Mesothelial cell of epicardium (in vitro differentiated cells): Measurements from ENCODE around the gene LRRK1. TPM values are rescaled to one million over a fixed set of nuclear protein-coding genes. Genes with fewer than 3 reads are reported as not detected.

Experiments used
- DNase-seq, 2 experiments: peaks; one replicate each; pipeline ENCODE4 v3.0.0; 2021; ENCODE audit warnings: low spot score in 2 of 2; ENCODE audit not compliant: unreplicated experiment in 2 of 2
- H3K27ac Mint-ChIP-seq: 2 replicates; pipeline ENCODE4 v1.8.0; 2021; ENCODE audit warnings: mixed read lengths
- H3K27me3 Mint-ChIP-seq: 2 replicates; pipeline ENCODE4 v1.8.0; 2021; ENCODE audit warnings: low read depth, mixed read lengths
- H3K36me3 Mint-ChIP-seq: 2 replicates; pipeline ENCODE4 v1.8.0; 2021; ENCODE audit warnings: mixed read lengths
- H3K4me1 Mint-ChIP-seq: 2 replicates; pipeline ENCODE4 v1.8.0; 2021; ENCODE audit warnings: mixed read lengths
- H3K4me3 Mint-ChIP-seq: 2 replicates; pipeline ENCODE4 v1.8.0; 2021; ENCODE audit warnings: mild to moderate bottlenecking, moderate library complexity, mixed read lengths
- H3K9me3 Mint-ChIP-seq: 2 replicates; pipeline ENCODE4 v1.8.0; 2021; ENCODE audit warnings: mixed read lengths
- CTCF ChIP-seq: fragments of 200-600 bp; sonication (generic); IDR thresholded peaks from one replicate; pipeline ENCODE4 v1.5.0; 2021; ENCODE audit warnings: antibody characterized with exemption; ENCODE audit not compliant: unreplicated experiment
- total RNA-seq: library from RNA; stranded (reverse); gene quantifications from 3 replicates; pipeline ENCODE4 v1.2.1, GENCODE V29; 2021

Gene LRRK1
- 1.4 to 2.3 TPM (median 2.0 TPM) in 3 replicates for total RNA-seq

GRCh38 chr15:100918690-100919480 lies at the start of gene LRRK1:
Gene LRRK1 (plus strand): TSS chr15:100919357. CDS start chr15:100924633, 5,276 bp downstream.
- H3K27me3 Mint-ChIP-seq, result peaks cover 87% of the 10 kb centered on the region
- H3K27ac Mint-ChIP-seq, result no peak within 1 kb of the TSS
- TF ChIP-seq CTCF, result no peak
- H3K9me3 Mint-ChIP-seq, result no peaks in the 10 kb centered on the region
- peaks cover 4% of the 10 kb centered on the region for H3K4me1 Mint-ChIP-seq
- no peak for DNase-seq
- H3K4me3 Mint-ChIP-seq, result peak within 1 kb of the TSS; percentile 64
- no peaks in the 10 kb centered on the region for H3K36me3 Mint-ChIP-seq

GRCh38 chr15:100873029-100873677 lies 46.0 kb upstream of the LRRK1 start:
- Mint-ChIP-seq H3K36me3 (no peaks in the 10 kb centered on the region), H3K27me3 (peaks cover 53% of the 10 kb centered on the region), H3K4me3 (no peak overlapping the region)

GRCh38 chr15:100875495-100875894 lies 43.7 kb upstream of the LRRK1 start:
- Mint-ChIP-seq H3K4me1 (peaks cover 7% of the 10 kb centered on the region), H3K9me3 (no peaks in the 10 kb centered on the region), H3K27me3 (peaks cover 62% of the 10 kb centered on the region), H3K4me3 (no peak overlapping the region), H3K27ac (no peak overlapping the region), H3K36me3 (no peaks in the 10 kb centered on the region)
- no peak for DNase-seq
- no peak for TF ChIP-seq CTCF

More at GRCh38 chr15:100873029-100873677, 46.0 kb upstream of the LRRK1 start:
- DNase-seq, result peak in 1 of 2 experiments; percentile 71
- peaks cover 10% of the 10 kb centered on the region for H3K9me3 Mint-ChIP-seq
- peak; percentile 88 for TF ChIP-seq CTCF
- H3K4me1 Mint-ChIP-seq, result no peaks in the 10 kb centered on the region
- no peak overlapping the region for H3K27ac Mint-ChIP-seq

GRCh38 chr15:100875976-100876375 lies 43.2 kb upstream of the LRRK1 start:
- H3K27ac Mint-ChIP-seq, result no peak overlapping the region
- no peak overlapping the region for H3K4me3 Mint-ChIP-seq
- no peak for DNase-seq
- no peaks in the 10 kb centered on the region for H3K9me3 Mint-ChIP-seq
- H3K36me3 Mint-ChIP-seq, result no peaks in the 10 kb centered on the region
- H3K27me3 Mint-ChIP-seq, result peaks cover 67% of the 10 kb centered on the region
- H3K4me1 Mint-ChIP-seq, result peaks cover 8% of the 10 kb centered on the region
- TF ChIP-seq CTCF, result no peak

GRCh38 chr15:100877551-100877950 lies 41.6 kb upstream of the LRRK1 start:
- Mint-ChIP-seq H3K9me3 (no peaks in the 10 kb centered on the region), H3K36me3 (no peaks in the 10 kb centered on the region), H3K4me3 (no peak overlapping the region), H3K27me3 (peaks cover 81% of the 10 kb centered on the region), H3K27ac (no peak overlapping the region), H3K4me1 (peaks cover 8% of the 10 kb centered on the region)
- no peak for TF ChIP-seq CTCF
- no peak for DNase-seq
